Adipocyte (in vitro differentiated cells): ENCODE data around the gene CPXM2.

Experiments
- DNase-seq: peaks from one replicate; pipeline ENCODE4 v3.0.0-alpha.2; 2015; ENCODE audit warnings: low read depth
- H3K27me3 ChIP-seq: replicated peaks from 2 replicates; pipeline ENCODE4 v1.7.0; 2013; ENCODE audit warnings: mild to moderate bottlenecking, low read length, moderate library complexity; ENCODE audit not compliant: control insufficient read depth, insufficient read depth
- H3K36me3 ChIP-seq: 2 replicates; pipeline ENCODE4 v1.7.0; 2013; ENCODE audit warnings: low read length, mild to moderate bottlenecking, moderate library complexity; ENCODE audit not compliant: control insufficient read depth, insufficient read depth, severe bottlenecking
- H3K4me1 ChIP-seq: 2 replicates; pipeline ENCODE4 v1.7.0; 2013; ENCODE audit warnings: mild to moderate bottlenecking, low read length, moderate library complexity; ENCODE audit not compliant: control insufficient read depth, insufficient read depth
- H3K4me3 ChIP-seq: 2 replicates; pipeline ENCODE4 v1.7.0; 2013; ENCODE audit warnings: mild to moderate bottlenecking, low read length, moderate library complexity
- H3K9ac ChIP-seq: 2 replicates; pipeline ENCODE4 v1.7.0; 2013; ENCODE audit warnings: mild to moderate bottlenecking, low read length, moderate library complexity
- H3K9me3 ChIP-seq: 2 replicates; pipeline ENCODE4 v1.7.0; 2013; ENCODE audit warnings: mild to moderate bottlenecking, low read length, moderate library complexity; ENCODE audit not compliant: control insufficient read depth

CPXM2 gene

DNA sequence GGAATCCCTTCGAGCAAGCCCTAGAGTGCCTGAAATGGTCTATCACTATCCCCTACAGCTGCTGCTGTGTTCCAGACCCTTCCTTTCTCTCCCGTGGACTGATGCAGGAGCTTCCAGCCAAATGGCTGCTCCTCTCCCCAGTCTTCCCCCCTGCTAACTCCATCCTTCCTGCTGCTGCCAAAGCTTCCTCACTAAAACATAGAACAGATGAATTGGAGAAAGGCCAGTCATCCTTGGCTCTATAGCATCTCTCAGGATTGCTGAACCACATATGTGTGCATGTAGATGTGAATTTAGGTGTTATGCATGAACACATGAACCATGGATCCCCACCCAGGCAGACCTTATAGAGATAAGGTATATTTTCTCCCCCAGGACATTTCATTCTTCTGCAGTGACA, 164.8 kb downstream of the CPXM2 start:
- Histone ChIP-seq H3K9ac (no peak overlapping the region), H3K36me3 (no peaks in the 10 kb centered on the region), H3K9me3 (peaks cover 21% of the 10 kb centered on the region), H3K4me1 (no peaks in the 10 kb centered on the region), H3K27me3 (peaks cover 33% of the 10 kb centered on the region), H3K4me3 (no peak overlapping the region)
- no peak for DNase-seq

DNA sequence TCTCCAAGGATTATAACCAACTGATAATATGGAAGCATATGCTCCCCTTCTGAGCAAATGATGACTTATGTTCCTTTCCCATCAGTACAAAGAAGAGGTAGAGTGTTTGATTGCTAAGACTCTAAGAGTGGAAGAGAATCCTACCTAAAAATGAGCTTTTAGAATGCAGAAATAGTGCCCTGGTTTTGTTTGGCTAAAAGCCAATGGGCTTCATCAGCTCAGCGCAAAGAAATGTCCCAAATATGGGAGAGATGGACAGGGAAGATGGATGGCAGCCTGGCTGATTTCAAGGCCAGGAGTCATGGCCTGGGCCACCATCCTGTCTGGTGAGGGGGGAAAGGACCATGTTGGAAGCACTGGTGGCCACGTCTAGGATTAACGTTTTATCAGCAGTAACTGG, 165.2 kb downstream of the CPXM2 start:
- H3K9me3 ChIP-seq = peaks cover 18% of the 10 kb centered on the region
- H3K27me3 ChIP-seq = peaks cover 33% of the 10 kb centered on the region
- H3K4me3 ChIP-seq = no peak overlapping the region
- H3K36me3 ChIP-seq = no peaks in the 10 kb centered on the region
- no peaks in the 10 kb centered on the region for H3K4me1 ChIP-seq
- DNase-seq = no peak
- H3K9ac ChIP-seq = no peak overlapping the region

DNA sequence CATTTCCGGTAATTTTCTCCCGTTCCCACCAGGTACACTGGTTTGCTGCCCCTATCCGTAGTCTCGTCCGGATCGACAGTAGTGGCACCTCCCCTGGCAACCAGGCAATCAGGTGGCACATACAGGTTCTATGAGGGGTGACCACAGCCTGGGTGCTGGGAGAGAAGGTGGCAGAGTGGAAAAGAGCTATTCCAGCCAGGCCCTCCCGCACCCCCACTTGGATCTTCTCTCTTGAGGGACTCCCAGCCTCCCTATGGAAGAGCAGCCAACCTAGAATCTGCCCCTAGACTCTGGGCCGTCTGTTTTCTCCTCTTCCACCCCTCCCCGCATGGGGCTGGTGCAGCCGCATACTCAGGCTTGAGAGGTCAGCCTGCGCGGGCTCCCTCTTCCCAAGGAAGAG, 166.9 kb downstream of the CPXM2 start:
- no peak for DNase-seq
- Histone ChIP-seq H3K4me3 (no peak overlapping the region), H3K9me3 (peaks cover 9% of the 10 kb centered on the region), H3K9ac (no peak overlapping the region), H3K4me1 (no peaks in the 10 kb centered on the region), H3K36me3 (no peaks in the 10 kb centered on the region), H3K27me3 (peaks cover 33% of the 10 kb centered on the region)

DNA sequence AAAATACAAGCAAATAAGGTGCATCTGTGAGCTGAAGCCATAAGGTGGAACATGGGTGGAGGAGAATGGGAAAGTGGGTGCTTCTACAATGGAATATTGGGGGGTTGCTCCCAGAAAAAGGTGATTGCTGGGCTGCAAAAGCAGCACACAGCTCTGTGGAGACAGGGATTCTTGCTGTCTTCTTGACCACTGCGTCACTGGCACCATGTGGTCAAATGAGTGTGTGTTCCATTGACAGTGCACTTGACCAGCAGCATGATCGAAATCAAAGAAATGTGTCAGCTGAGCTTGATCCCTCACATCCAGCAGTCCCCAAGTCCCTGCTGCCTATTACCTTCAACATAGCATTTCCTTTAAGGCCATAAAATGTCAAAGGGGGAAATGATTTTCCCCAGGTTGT, 169.3 kb downstream of the CPXM2 start:
- Histone ChIP-seq H3K27me3 (peaks cover 24% of the 10 kb centered on the region), H3K9ac (no peak overlapping the region), H3K36me3 (no peaks in the 10 kb centered on the region), H3K4me3 (no peak overlapping the region), H3K4me1 (no peaks in the 10 kb centered on the region), H3K9me3 (peaks cover 16% of the 10 kb centered on the region)
- no peak for DNase-seq

DNA sequence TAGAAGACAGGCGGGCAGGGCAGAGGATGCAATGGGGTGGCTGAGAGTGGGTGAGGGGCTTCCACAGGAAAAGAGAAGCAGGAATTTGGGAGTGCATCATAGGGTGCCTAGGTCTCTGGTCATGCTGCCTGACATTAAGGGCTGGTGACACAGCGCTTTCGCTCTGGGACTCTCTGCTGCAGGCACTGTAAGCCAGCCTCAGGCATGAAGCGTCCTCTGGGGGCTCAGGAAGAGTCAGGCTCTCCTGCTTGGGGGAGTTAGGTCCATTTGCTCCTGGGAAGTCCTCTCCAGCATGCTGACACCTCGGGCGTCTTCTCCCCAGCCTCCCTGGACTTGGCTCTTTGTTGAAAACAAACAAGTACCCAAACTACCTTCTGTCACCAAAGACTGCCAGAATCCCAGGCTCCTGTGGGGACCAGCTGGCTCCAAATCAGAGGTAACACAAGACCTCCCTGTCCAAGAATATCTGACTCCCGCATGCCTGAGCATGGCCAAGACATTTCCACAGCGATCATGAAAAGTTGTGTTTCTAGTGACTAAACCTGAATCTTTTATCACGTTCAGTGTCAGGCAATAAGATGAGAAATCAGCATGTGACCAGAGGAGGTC, 170.1 kb downstream of the CPXM2 start:
- Histone ChIP-seq H3K9ac (no peak overlapping the region), H3K27me3 (peaks cover 19% of the 10 kb centered on the region), H3K4me1 (no peaks in the 10 kb centered on the region), H3K4me3 (no peak overlapping the region), H3K9me3 (peaks cover 16% of the 10 kb centered on the region), H3K36me3 (no peaks in the 10 kb centered on the region)
- DNase-seq = no peak

DNA sequence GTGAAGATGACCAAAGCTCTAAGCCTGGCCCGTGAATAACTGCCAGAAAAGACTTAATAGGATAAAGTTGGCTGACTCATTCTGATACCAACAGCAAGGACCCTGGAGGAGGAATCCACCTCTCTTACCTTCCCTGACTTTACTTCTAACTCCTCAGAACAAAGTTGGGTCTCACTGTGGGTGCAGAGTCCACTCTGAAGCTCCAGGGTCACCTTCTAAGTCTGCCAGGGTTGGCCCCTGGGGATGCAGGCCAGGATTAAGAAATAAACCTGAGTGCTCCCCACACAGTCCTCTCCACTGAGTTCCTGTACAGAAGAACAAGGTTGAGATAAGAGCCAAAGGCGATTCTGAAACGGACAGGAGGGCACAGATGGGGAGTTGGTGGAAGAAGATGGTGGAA, 171.1 kb downstream of the CPXM2 start:
- Histone ChIP-seq H3K9me3 (peaks cover 21% of the 10 kb centered on the region), H3K9ac (no peak overlapping the region), H3K36me3 (no peaks in the 10 kb centered on the region), H3K4me3 (no peak overlapping the region), H3K4me1 (no peaks in the 10 kb centered on the region), H3K27me3 (peaks cover 17% of the 10 kb centered on the region)
- DNase-seq = no peak

DNA sequence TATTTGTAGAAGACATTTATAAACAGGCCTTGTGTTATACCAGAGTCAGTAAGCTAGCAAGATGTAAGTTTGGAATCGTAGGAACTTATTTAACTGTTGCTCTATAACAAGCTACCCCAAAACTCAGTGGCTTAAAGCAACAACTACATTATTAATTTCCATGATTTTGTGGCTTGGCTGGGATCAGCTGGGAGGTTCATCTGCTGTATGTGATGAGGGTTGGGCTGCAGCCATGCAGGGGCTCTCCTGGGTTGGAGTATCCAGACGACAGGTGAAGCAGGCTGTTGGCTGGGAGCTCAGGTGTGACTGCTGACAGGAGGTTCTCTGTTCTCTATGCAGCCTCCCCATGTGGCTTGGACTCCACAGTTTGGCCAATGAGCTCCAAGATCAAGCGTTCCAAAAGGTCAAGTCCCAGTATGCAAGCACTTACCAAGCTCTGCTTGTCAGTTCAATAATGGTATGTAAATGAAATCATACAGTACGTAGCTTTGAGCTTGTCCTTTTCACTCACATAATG, 173.0 kb downstream of the CPXM2 start:
- H3K9ac ChIP-seq = no peak overlapping the region
- H3K36me3 ChIP-seq = no peaks in the 10 kb centered on the region
- H3K27me3 ChIP-seq = peaks cover 17% of the 10 kb centered on the region
- peaks cover 23% of the 10 kb centered on the region for H3K9me3 ChIP-seq
- DNase-seq = no peak
- no peaks in the 10 kb centered on the region for H3K4me1 ChIP-seq
- H3K4me3 ChIP-seq = no peak overlapping the region

DNA sequence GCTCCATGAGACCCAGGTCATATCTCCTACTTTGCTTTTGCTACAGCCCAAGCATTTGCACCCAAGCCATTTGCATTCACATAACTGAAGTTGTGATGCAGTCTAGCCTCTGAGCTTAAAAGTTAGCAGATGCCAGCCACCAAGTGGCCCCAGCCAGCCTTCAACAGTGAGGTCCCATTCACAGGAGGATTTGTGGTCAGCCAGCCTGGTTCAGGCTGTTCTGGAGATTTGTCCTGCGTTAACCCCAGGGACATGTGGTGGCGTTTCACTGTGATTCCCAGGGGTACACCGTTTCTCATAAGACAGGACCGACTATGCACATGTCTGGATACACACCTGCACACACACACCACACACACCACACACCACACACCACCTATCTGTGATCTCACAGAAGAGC, 174.3 kb downstream of the CPXM2 start:
- H3K4me3 ChIP-seq = no peak overlapping the region
- peaks cover 23% of the 10 kb centered on the region for H3K9me3 ChIP-seq
- H3K36me3 ChIP-seq = no peaks in the 10 kb centered on the region
- peaks cover 7% of the 10 kb centered on the region for H3K27me3 ChIP-seq
- H3K9ac ChIP-seq = no peak overlapping the region
- no peaks in the 10 kb centered on the region for H3K4me1 ChIP-seq
- DNase-seq = no peak

DNA sequence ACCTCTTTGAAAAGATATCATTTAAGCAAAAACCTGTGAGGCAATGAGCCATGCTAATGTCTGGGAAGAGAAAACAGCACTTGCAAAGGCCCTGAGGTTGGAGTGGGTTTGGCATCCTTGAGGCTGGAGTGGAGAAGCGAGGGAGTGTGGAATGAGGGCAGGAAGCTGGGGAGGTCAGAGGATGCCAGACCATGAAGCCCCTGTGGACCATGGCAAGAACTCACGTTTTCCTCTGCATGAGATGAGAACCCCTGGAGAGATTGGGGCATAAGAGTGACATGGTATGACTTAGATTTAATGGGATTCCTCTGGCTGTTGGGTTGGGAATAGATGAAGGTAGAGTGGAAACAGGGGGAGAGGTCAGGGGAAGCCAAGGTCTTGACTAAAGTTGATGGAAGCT, 176.1 kb downstream of the CPXM2 start:
- H3K4me1 ChIP-seq = no peaks in the 10 kb centered on the region
- H3K4me3 ChIP-seq = no peak overlapping the region
- no peak overlapping the region for H3K9ac ChIP-seq
- peaks cover 4% of the 10 kb centered on the region for H3K27me3 ChIP-seq
- H3K36me3 ChIP-seq = no peaks in the 10 kb centered on the region
- H3K9me3 ChIP-seq = peaks cover 19% of the 10 kb centered on the region
- no peak for DNase-seq

DNA sequence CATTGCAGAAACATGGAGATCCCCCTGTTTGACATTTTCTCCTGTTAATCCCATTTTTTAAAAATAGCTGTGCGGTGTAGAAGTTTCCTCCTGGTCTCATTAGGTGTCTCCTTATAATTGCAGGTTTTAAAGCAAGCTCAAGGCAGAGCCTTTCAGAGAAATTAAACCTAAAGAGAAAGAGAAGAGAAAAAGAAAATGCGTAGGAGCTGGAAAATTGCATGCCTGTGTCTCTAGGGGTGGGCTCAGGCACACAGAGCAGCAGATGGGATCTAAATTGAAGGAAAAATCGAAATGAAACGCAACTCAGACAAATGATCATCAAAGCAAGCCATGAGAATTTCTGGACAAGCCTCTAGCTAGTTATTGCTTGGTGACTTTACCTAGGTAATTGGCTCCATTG, 185.4 kb downstream of the CPXM2 start:
- Histone ChIP-seq H3K4me3 (no peak overlapping the region), H3K27me3 (peaks cover 41% of the 10 kb centered on the region), H3K36me3 (no peaks in the 10 kb centered on the region), H3K4me1 (peaks cover 4% of the 10 kb centered on the region), H3K9ac (no peak overlapping the region), H3K9me3 (no peaks in the 10 kb centered on the region)
- no peak for DNase-seq

DNA sequence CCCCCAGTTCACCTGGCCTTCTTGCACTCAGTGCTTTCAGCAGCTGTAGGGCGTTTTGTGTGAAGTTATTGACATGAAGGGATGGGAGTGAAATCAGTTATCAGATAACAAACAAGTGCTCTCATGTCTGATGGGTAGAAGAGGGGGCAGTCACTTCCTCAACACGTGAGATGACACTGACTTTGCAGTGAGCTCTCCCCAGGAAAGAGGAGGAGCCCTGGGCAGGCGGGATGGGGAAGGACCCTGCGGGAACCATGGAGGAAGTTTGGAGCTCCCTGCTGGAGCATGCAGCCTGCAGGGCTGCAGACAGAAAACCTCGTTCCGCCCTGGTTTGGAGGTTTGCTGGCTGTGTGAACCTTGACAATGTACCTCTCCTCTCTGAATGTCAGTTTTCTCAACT, 186.8 kb downstream of the CPXM2 start:
- H3K4me1 ChIP-seq = peaks cover 4% of the 10 kb centered on the region
- H3K4me3 ChIP-seq = no peak overlapping the region
- H3K9me3 ChIP-seq = no peaks in the 10 kb centered on the region
- no peak for DNase-seq
- peaks cover 41% of the 10 kb centered on the region for H3K27me3 ChIP-seq
- H3K36me3 ChIP-seq = no peaks in the 10 kb centered on the region
- H3K9ac ChIP-seq = no peak overlapping the region

DNA sequence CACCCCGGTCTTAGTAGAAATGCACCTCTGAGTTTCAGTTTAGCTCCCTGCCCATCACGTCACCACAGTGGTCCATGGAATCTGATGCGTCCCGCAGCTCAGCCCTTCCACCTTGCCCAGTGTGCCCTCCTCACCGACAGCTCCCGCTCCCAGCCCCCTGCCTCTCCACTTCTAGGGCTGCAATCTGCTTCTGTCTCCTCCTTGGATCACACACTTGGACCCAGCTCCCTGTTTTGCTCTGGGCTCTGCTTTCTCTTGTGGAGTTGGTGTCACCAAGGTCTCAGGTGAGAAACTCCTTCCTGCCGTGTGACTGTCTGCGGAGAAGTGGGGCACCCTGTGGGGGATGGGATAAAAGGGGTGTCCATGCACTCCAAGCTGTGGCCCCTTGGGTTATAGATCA, 187.5 kb downstream of the CPXM2 start:
- no peaks in the 10 kb centered on the region for H3K9me3 ChIP-seq
- no peak overlapping the region for H3K9ac ChIP-seq
- no peaks in the 10 kb centered on the region for H3K36me3 ChIP-seq
- H3K4me1 ChIP-seq = peaks cover 4% of the 10 kb centered on the region
- DNase-seq = no peak
- H3K27me3 ChIP-seq = peaks cover 35% of the 10 kb centered on the region
- H3K4me3 ChIP-seq = no peak overlapping the region
